NCI-H2029 (cell line): ENCODE results near the gene NBDY.
"Not testable (repeated sequence)": the region's sequence is repeated elsewhere in the genome, so short reads cannot be mapped to it uniquely, and the experiment has no call there.

ENCODE experiments used
- DNase-seq: peaks from one replicate; lab custom pipeline; 2025; lab: John Stamatoyannopoulos, UW

NBDY gene

DNA sequence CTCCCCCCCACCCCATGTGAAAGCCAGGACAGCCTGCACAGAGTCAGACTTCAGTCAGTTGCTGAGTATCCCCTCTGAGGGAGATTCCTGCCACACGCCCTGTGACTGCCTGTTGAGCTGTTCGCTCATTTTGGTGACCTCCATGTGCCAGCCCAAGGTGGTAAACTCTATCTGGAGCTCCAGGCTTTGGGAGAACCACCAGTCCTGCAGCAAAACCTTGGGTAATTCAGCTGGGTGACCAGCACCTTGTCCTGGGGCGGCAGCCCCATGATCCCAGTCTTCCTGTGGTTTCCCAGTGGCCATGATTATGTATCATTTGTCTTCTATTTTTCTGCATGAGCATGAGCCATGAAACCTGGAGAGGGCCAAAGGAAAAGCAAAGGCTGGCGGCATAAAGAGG is 73.4 kb downstream of the NBDY start:
- no peak for DNase-seq

DNA sequence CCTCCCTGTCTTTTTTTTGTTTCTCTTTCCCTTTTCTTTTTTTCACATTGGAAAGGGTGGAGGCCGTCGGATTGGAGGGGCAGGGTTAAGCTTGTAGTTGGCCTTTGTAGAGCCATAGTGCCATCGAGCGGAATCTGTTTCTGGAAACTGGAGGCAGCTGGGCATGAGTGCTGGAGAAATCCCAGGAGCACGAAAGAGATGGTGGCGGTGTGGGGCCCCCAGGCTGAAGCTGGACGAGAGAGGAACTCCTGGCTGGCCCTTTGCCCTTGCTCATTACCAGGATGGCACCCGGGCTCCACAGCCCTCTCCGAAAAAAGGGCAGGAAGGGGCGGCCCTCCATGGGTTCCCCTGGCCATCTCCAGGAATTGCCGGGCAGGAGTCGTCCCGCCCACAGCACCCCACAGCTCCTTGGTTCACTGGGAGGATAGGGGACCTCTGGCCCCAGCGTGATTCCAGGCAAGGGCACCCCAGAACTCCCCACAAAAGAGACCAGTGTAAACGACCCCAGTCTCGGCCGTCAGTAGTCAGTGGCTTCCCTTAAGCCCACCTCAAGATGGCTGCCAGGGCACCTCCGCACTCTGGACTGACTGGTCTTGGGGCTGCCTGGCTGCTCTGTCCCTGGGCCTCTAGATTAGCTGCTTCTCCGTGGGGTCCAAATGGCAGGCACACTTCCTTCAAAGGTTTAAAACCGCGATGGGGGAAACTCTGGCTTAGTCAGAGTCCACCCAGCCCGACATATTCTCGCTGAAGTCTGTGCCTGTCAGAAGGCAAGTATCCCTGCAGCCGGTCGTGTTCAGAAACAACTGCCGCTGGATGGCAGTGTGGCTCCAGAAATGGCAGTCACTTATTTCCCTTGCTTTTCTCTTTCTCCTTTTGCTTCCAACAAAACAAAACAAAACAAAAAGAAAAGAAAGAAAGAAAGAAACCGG is 74.1 kb downstream of the NBDY start:
- DNase-seq, result no peak

DNA sequence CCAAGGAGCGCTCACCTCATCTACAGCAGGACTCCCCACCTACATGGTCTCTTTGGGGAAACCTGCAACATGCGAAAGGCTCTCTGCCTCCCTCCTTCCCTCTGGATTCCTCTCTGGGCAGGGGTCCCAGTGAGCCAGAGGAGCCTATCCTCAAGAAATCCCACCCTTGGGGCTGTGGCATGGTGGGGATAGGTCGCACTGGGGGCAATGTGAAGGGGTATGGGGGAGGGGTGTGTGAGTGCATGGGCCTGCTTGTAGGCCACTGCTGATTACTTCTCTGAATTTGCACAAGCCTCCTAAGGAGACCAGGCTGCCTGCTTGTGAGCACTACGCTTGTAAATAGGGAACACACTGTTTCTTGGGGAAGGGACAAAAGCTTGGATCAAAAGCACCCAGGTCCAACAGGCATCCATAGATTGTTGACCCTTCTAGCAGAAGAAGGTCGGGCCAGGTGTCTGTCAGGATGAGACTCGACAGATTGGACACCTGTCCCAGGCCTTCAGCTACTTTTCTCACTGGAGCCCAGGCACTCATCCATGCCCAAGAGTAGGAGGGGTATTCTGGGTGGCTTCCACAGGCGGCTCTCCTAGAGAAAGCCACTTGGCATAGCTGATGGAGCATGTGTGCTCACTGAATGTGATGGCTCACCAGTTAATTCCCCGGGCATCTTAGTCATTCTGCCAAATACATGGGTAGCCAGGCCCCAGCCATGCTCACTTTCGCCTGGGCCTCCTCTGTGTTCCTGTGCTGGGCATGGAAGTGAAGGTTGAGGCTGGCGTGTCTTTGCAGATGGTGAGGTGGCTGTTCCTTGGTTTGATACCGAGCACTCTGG is 75.0 kb downstream of the NBDY start:
- DNase-seq, result no peak

DNA sequence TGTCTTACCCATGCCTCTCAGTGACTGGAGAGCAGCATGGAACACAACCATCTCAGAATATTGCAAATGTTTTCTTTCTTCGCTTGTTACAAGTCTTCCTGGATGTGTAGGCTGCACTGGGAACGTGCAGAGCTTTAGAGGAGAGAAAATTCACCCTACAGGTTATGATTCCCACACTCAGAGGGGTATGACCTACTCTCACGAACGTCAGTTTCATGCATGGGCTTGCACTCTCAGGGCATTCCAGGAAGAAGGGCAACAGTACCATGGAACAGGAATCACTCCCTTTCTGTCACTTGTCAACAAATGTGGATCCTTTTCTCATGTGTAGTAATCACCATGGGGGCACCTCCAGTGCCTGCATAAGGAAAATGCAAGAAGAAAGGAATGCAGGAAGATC is 75.8 kb downstream of the NBDY start:
- DNase-seq, result no peak

DNA sequence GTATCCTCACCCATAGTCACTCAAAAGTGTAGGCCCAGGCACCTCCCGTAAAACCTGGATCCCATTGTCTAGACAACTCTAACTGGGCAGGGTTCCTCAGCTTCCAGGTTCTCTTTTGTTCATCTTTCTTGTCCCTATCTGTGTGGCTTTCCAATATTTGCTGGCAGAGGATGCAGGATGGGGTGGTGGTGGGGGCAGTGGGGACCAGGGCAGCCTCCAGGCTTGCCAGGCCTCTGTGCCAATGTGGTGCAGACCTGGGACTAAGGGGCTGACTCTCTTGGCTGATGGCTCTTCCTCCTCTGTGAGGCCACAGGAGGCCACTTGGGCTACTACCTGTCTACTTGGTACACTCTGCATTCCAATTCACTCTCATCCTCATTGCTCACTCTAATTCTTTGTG is 76.4 kb downstream of the NBDY start:
- DNase-seq, result no peak

DNA sequence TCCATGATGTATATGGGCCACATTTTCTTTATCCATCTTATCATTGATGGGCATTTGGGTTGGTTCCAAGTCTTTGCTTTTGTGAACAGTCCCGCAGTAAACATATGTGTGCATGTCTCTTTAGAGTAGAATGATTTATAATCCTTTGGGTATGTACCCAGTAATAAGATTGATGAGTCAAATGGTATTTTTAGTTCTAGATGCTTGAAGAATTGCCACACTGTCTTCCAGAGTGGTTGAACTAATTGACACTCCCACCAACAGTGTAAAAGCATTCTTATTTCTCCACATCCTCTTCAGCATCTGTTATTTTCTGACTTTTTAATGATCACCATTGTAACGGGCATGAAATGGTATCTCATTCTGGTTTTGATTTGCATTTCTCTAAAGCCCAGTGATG is 77.1 kb downstream of the NBDY start:
- DNase-seq, result not testable (repeated sequence)

DNA sequence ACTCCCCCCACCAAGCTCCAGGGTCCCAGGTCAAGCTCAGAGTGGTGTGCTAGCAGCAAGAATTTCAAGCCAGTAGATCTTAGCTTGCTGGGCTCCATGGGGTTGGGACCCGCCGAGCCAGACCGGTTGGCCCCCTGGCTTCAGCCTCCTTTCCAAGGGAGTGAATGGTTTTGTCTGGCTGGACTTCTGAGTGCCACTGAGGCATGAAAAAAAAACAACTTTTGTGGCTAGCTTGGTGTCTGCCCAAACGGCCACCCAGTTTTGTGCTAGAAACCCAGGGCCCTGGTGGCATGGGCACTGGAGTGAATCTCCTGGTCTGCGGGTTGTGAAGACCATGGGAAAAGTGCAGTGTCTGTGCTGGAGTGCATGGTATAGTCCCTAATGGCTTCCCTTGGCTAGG is 82.6 kb downstream of the NBDY start:
- no peak for DNase-seq

DNA sequence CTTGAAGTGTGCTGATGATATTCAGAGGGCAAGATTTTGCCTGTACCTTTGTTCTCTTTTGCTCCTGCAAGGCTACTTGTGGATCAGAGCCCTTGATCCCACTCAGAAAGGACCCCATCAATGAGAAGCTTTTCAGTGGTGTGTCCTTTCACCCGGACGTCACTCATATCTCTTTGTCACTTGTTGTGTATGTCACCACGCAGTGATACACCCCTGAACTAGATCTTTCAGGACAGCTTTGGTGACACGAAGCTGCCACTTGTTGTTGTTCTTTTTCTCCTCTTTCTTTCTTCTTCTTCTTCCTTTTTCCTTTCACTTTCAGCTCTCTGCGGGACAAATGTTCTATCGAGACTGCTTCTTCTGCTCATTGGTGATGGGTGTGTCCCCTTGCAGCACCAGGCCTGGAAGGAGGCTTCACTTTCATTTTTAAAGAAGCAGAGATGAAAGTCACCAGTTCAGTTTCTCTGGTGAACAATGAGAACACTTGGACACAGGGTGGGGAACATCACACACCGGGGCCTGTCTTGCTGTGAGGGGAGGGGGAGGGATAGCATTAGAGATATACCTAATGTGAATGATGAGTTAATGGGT is 83.6 kb downstream of the NBDY start:
- DNase-seq, result no peak

DNA sequence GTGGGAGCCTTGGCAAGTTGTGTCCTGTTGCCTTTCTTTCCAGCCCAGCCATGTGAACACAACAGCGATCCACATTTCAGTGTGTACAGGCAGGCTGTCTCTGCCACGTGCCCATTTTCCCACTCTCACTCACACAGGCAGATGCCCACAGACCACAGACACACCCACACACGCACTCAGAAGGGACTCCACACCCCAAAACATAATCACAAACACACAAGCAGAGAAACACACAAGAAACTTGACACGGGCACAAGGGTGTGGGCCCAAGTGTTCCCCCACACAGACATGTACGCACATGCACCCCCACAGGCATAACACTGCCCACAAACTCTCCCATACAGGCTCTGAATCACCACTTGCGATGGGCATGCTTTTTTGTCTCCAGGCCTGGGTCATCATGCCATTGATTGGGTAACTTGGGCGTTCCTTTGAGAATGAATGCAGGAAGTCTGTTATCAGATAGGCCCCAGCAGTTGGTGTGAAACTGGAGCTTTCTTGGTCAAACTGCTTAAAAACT is 84.3 kb downstream of the NBDY start:
- DNase-seq, result no peak

DNA sequence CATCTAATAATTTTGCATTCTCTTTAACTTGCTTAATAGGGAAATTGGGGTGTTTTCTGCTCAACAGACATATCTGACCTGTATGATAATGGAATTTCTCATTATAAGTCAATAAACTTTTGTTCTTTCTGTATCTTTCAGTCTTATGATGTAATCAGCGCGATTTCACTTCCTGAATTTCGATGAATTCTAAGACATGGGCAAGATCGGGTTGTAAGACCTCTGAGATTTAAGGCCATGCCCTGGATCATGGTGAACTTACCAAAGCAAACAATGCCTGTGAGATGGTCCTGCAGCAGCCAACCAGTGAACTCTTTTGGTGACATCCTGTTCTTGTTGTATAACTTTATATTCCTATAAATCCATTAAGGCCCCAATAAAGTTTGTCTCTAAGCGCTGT is 88.1 kb downstream of the NBDY start:
- no peak for DNase-seq

DNA sequence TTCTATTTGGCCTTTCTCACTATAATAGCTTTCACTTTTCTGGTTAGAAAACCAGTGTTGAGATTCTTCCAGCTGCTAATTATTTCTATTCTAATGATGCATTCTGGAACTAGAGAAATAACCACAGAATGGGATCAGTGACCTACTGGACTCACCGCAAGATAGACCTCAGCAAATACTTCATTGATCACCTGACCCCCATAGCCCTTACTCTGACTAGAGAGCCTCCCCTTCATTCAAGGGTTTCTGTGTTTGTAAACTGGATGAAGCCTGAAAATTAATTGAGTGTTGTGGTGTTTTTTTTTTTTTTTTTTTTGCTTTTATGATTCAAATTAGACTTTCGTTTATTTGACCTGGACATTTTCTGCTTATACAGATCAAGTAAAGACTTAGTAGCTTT is 97.0 kb downstream of the NBDY start:
- DNase-seq, result no peak

DNA sequence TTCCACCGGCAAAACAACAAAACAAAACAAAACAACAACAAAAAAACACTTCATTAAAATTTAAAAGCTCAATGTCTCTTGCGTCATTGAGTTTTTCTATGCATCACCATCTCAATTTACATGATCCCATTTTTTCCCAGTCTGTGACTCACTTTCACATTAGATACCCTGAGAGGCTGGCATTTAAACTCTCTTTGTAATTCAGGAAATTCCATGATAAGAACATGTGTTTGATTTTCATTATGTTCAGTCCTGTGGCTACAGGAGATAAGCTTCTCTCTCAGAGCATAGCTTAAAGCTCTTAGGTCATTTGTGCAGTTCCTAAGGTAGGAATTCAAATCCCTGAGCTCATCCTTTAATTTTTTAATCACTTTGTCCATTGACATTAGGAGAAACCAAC is 104.6 kb downstream of the NBDY start:
- no peak for DNase-seq

DNA sequence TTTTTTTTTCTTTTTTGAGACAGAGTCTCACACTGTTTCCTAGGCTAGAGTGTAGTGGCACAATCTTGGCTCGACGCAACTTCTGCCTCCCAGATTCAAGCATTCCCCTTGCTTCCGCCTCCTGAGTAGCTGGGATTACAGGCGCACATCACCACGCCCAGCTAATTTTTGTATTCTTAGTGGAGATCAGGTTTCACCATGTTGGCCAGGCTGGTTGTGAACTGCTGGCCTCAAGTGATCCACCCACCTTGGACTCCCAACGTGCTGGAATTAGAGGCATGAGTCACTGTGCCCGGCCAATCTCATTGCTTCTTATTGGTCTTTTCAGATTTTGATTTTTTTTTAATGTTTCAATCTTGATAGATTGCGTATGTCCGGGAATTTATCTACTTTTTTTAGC is 124.4 kb downstream of the NBDY start:
- no peak for DNase-seq

DNA sequence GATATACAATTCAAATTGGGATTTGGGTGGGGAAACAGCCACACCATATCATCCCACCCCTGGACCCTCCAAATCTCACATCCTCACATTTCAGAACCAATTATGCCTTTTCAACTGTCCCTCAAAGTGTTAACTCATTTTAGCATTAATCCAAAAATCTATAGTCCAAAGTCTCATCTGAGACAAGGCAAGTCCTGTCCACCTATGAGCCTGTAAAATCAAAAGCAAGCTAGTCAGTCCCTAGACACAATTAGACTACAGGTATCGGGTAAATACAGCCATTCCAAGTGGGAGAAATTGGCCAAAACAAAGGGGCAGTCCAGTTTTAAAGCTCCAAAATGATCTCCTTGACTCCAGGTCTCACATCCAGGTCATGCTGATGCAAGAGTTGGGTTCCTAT is 128.0 kb downstream of the NBDY start:
- DNase-seq, result no peak

DNA sequence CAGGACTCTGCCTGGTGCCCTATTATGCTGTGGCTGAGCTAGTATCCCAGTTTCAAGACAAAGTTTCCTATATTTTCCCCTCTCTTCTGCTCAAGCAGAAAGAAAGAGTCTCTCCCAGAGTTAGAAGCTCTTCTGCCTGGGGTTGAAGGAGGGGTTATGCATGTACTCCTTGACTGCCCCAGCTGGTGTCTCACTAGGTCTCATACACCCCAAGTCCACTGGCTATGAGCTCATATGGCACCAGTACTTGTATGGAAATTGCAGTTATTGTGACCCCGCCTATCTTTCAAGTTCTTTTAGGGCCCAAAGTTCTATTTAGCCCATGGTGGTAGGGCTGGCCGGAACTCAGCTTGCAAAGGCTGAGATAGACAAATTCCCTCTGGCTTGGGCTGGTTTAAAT is 131.8 kb downstream of the NBDY start:
- DNase-seq, result no peak
